ENCODE measurements around the gene CRELD2. TPM values are rescaled to one million over a fixed set of nuclear protein-coding genes. Genes with fewer than 3 reads are reported as not detected.

Gene CRELD2
- total RNA-seq, 1 donor from 2014 or later = 65.1 TPM

Other genes with a start within 250 kb of the CRELD2 start
- gene BRD1, start 90.8 kb upstream of the CRELD2 start, total RNA-seq = 17.9 TPM
- 4.7 TPM for gene ZBED4, start 64.8 kb upstream of the CRELD2 start, total RNA-seq
- 19.1 TPM for gene ALG12, start 196 bp upstream of the CRELD2 start, total RNA-seq
- gene PIM3, start 42.1 kb downstream of the CRELD2 start, total RNA-seq = 36.8 TPM
- not detected for gene IL17REL, start 94.1 kb downstream of the CRELD2 start, total RNA-seq
- not detected for gene TTLL8, start 139.7 kb downstream of the CRELD2 start, total RNA-seq
- gene MLC1, start 166.8 kb downstream of the CRELD2 start, total RNA-seq = not detected
- not detected for gene MOV10L1, start 171.4 kb downstream of the CRELD2 start, total RNA-seq